Muscle of arm (tissue), 12 donors: ENCODE measurements around the gene SV2C. TPM values are rescaled to one million over a fixed set of nuclear protein-coding genes. Genes with fewer than 3 reads are reported as not detected.
"Not testable (repeated sequence)": the region's sequence is repeated elsewhere in the genome, so short reads cannot be mapped to it uniquely, and the experiment has no call there.

Experiments
- DNase-seq: peaks from one replicate; pipeline ENCODE4 v3.0.0-alpha.2; 2013
- polyA plus RNA-seq, 12 donors: library from polyadenylated mRNA; unstranded; fragments of 120-200 nt; gene quantifications; one replicate each; pipeline ENCODE4 v1.2.1, GENCODE V29; 2013; ENCODE audit not compliant: insufficient read length in 12 of 12

The SV2C gene
- polyA plus RNA-seq, 12 donors, result 0.03 to 0.45 (median 0.17) TPM; not detected in 6

DNA sequence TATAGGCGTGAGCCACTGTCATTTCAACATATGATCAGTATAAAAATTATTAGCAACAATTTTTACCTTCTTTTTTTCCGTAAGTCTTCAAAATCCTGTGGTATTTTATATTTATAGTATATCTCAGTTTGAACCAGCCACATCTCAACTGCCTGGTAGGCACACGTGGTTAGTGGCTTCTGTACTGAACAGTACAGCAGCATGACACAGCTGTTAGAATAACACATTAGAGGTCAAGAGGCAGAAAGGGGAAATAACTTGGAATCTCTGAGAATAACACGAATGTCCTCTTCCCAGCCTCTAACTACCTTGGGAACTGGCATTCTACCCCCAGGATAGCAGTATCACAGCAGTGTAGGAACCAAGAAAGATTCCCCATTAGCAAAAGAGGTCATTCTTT, 211.4 kb downstream of the SV2C start:
- no peak for DNase-seq

DNA sequence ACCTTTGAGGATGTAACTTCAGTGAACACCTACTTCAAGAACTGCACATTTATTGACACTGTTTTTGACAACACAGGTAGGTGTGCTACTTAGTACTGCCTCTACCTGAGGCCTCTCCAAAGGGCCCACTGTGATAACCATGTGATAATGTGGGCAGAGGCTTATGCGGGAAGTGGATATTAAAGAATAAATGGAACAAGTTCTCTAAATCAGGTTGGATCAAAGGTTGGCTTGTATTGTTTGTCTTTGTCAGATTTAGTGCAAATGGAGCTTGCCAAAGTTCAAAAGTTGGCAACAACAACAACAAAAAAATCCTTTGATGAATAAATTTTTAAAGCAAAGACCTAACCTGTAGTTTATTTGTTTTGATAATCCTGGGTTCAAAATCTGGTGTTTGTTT, 215.7 kb downstream of the SV2C start:
- DNase-seq, result no peak

DNA sequence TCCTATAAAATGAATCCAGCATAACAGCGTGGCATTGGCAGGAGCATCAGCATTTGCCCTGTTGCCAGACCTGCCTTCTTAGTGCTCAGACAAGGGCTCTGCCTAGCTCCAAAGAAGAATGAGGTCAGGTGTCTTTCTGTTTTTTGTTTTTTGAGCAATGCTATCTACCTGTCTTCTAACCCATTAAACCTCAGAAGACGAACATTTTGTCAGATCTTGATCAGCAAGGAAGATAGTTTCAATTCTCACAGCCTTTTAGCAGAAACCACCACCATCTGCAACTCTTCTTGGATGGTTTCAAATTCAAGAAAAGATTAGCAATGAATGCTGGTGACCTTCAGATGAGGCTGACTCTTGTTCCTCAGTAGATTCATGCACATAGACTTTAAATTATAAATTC, 216.4 kb downstream of the SV2C start:
- DNase-seq, result no peak

DNA sequence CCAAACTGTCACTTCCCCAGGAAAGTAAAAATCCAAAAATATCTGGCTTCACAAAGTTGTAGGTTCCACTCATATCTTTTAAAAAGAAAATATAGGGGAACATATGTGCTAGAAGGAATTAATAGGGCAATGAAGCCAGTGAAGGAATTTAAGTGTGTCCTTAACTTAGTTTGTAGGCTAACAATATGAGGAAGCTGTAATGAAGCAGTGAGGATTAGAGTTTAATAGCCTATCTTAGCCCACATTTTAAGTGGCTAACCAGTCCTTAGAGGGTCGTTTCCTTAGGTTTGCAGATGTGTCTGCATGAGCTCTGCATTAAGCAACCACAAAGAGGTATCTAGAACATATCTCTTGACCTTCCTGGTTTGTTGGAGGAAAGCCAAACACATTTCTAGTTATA, 218.7 kb downstream of the SV2C start:
- DNase-seq, result not testable (repeated sequence)

DNA sequence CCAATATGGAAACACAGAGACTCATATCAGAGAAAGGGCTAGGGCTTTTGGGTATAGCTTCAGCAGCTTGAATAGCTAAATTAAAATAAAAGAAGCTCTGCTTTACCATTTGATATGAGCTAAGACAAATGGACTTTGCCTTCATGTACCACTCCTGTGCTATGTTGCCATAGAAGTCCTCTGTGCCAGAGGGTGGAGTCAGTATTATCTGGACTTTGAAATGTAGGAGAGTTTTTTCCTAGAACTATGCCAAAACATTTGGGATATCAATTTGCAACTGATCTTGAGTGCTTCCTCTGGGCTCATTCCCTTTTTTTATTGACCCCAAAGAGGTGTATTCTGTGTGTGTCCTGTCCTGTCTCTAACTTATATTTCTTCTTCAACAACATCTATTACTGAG, 219.5 kb downstream of the SV2C start:
- DNase-seq, result not testable (repeated sequence)

DNA sequence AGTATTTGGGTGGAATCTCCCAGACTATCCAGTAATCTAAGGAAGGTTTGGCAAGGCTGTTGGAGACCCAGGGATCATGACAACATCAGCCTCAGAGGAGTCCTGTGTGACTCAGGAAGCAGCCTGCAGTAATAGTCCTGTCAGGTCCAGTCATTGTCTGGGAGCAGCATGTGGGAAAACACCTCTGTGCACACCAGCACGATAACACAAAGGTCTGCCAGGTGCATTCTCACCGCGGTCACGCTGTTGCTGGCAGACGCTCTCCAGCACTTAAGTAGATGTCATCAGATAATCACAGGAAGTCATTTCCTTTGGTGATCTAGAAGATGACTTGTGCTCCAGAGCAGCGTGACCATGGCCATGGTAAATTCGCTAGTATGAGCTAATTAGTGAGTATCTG, 220.7 kb downstream of the SV2C start:
- DNase-seq, result no peak

DNA sequence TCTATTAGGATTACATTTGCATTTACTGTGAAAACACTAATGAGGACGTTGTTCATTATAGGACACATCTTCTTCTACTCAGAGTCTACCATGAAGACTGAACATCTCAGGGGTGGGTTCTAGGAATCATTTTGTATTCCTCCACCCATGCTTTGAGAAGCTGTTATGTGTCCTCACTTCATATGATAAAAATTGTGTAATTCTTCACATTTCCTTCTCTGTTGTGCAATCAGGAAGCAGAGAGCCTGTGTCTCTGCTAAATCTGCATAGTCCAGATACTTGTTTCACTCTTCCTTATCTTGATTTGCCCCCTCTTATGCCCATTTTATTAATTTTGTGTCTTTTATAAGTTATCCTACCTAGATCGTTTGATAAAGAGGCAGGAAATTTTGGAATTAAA, 222.1 kb downstream of the SV2C start:
- no peak for DNase-seq

DNA sequence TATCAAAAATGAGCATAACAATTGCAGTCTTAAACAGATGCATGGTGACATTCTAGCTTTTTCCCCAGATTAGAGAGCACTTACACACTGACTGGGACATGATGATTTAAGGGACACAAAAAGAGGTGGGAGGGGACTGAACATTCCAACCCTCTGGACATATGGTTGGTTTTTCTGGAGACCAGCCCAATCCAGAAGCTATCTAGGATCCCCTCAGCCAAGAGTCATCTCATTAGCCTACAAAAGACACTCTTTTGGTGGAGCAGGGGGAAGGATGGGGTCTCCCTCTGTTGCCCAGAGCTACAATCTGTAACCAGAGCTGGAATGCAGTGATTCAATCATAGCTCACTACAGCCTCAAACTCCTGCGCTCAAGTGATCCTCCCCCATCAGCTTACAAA, 222.6 kb downstream of the SV2C start:
- no peak for DNase-seq

DNA sequence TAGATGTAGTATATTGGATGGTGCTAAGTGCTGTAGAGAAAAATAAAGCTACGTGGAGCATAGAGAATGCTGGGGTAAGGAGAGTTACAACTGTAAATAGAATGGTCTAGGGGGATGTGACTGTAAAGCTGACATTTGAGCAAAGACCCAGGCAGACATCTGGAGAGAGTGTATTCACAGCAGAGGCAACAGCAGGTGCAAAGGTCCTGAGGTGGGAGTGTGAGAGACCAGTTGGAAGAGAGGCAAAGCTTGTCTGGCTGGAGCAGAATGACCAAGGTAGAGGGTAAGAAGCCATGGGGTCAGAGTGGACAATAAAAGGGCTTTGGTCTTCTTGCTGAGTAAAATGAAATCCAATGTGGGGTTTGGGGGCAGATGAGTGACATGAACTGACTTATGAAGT, 227.0 kb downstream of the SV2C start:
- no peak for DNase-seq

DNA sequence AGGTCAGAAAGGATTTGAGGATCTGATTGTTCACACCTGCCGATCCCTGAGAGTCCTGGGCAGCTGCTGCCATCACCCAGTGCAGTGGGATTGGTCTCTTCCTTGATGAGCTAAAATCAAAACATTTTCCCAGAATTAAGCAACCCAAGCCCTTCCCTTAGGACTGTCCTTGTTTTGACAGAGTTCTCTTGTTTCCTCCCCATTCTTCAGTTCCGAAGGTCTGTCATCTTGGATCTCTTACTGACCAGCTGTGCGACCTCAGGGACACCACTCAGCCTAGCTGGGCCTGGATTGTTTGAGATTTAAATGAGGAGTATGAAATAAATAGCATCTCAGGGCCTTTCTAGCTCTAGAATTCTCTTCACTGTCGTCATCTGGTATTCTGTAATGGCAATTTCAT, 229.6 kb downstream of the SV2C start:
- DNase-seq, result no peak

DNA sequence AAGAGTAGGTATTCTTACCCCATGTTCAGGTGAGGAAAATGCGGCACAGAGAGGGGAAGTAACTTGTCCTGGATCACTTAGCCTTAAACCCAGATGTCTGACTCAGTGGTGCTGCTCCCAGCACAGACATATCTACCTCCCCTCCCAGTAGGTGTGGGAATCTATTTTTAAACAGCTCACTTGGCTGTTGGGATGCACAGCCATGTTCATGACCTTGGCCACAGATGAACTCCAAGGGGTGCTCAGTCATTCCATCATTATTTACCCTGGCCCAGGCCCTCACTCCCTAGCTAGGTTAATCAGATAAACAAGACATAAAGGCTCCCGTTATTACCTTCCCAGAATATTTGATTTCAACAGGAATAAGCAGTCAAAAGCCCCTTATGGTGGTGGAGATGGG, 231.5 kb downstream of the SV2C start:
- DNase-seq, result no peak

DNA sequence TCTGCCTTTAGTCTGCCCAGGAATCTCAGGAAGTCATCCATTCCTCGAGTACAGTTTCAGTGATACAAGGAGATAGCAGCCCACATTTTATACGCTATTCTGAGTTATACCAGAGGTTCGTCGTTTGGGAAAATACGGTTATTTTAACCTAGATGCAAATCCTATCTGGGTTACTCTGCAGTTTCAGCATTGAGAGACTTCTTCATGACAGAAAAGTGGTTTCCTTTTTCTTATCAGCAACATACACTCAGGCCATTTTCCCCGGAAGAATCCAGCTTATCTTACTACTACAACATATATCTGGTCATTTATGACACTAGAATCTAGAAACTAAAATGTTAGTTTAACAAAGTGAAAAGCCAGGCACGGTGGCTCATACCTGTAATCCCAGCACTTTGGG, 236.5 kb downstream of the SV2C start:
- DNase-seq, result no peak

DNA sequence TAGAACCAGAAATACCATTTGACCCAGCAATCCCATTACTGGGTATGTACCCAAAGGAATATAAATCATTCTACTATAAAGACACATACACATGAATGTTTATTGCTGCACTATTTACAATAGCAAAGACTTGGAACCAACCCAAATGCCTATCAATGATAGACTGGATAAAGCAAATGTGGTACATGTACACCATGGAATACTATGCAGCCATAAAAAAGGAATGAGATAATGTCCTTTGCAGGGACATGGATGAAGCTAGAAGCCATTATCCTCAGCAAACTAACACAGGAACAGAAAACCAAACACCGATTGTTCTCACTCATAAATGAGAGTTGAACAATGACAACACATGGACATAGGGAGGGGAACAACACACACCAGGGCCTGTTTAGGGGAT, 240.3 kb downstream of the SV2C start:
- not testable (repeated sequence) for DNase-seq

DNA sequence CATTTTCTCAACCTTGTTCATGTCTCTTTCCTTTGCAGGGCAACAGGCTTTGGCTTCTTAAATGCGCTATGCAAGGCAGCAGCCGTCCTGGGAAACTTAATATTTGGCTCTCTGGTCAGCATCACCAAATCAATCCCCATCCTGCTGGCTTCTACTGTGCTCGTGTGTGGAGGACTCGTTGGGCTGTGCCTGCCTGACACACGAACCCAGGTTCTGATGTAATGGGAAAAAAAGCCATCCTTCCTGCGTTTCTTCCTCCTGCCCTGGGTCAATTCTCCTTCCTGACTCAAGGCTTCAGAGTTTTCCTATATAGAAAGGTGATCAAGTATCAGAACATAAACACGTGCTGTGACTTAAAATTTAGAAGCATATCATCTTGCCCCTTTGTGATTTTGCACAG, 242.1 kb downstream of the SV2C start:
- no peak for DNase-seq

DNA sequence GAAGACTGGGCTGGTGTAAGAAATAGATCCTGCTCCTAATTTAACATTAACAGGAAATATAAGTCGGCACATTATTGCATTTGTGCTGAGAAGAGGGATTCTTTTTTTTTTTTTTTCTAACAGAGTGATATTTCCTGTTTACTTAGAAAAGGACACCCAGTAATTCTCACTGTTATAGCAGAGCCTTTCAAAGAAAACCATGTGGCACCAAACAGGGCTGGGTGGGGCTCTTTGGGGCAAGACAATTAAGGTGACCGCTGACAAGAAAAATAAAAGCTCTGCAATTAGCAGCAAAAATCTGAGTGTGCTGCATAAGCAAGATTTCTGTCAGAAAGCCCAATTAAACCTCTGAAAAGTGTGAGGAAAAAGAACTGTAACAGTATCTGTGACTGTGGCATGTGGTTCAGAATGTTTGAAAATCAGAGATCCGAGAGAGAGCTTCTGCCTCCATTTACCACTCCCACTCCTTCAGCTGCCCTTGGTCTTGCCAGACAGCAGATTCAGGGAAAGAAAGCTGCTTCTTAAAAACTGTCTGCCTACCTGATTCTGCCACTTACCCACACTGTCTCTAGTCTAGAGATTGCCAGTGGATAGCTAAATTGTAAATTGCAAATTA, 242.8 kb downstream of the SV2C start:
- DNase-seq, result no peak

DNA sequence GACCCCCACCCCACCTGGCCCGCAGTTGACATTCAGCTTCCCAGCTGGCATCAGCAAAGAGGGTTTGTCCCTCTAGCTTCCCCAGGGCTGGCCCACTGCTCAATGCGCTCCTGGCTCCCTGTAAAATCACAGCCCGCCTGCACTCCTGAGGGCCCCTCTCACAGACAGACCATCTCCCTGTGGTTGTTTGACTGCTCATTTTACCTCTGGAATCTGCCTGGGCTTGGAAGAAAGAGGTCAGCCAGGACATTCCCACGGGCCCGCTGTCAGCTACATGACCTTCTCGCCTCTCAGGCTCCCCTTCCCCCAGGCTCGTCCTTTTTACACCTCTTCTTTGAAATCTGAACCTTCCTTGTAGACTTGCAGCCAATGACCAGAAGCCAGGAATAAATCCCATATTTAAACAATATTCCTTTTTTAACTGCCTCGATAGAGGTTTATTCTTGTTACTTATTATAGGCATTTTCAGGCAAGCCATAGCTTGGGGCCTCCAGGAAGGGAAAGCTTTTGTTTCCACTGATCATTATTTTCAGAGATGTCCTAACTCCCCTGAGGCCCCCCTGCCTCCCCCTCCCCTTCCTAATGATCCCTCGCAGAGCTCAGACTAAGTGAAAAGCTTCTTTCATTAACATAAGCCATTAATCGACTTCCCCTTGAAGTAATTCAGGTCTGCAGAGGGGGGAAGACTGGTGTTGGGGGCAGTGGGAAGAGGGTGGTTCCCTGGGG, 243.6 kb downstream of the SV2C start:
- DNase-seq, result peak; percentile 34

DNA sequence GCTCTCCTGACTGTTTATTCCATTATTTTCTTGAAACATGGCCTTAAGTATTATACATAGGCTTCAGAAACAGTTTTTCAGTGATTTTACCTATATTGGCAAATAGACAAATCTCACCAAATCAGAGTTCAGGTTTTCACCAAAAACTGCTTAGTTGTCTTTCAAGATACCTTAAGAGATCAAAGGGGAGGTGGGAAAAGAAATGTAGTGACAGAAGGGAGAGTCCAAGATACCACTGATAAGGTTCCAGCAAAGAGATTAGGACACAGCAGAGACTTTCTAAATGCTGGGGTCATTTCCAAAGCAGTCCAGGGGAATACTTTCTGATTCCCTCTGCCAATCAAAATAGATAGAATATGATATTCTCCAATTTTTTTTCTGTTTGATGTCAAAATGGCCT, 246.2 kb downstream of the SV2C start:
- no peak for DNase-seq

DNA sequence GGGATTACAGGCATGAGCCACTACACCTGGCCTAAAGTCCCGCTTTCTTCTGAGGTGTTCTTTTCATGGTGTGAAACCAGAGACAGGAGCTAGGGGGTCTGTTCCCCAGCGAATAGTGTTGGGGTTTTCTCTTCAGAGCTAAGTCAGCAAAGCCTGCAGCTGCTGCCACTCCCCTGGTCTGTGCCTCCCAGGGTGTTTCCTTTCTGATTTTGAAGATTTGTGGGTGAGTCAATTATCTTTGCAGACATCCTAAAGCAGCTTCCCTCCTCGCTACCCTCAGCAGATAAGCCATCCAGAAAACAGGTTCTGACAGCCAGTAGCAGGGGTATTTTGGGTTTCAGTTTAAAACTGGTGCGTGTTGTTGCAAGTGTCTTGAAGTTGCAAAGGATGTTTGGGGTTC, 247.9 kb downstream of the SV2C start:
- DNase-seq, result no peak

DNA sequence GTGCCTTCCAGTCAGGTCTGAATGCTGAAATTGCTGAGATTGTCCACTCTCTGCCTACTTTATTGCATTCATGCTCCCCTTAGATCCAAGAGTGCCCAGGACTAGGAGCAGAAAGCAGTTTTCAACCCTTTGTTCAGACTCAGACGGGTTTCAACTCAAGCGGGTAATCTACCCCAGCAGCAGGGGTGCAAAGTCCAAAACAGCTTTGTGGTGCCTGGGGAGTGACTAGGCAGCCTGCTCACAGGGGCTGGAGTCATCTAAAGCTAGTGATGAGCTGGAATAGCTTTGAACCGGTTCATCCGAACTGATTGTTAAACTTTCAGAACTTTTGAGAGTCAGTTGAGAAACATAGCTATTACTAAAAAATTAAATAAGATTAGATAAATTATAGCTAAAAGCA, 248.9 kb downstream of the SV2C start:
- no peak for DNase-seq

DNA sequence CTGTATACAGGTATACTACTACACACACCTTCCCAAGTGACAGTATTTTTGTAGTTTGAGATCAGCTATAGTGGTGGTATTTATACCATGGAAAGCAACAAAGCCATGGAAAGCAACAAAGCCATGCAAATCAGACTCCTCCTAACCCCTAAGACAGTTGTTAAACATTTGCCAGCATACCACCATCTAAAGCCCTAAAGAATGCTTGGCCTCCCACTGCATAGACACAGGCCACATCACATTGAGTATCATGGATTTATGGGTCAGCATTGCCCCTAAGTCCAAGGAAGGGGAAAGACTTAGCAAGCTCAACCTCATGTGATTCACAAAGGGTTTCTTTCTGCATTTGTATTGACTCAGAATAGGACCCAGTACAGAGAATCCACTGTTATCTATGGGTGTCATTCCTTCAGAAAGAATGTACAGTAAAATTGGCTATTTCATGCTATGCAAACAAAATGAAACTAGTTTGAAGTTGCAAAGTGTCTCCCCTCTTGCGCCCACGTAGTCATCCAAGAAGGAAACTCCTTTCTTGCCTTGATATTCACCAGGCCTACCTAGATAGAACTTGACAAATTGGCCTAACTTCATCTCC, 249.5 kb downstream of the SV2C start:
- DNase-seq, result no peak

DNA sequence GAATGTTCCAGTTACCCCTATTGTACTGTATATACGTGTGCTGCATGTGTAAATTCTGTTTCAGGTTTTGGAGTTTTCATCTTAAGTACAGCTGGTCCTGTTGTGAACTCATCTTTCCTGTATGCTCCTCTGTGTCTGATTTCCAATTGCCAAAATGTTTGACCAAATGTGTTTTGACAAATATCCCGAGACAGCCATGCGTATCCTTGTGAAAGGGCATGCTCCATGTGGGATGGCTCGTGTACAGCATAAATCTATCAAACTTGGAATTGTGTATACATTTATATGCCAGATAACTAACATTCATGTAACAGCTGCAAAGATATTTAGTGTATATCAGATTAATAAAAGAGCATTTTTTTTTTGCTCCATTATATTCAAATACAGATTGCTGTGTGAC, 250.4 kb downstream of the SV2C start:
- no peak for DNase-seq

DNA sequence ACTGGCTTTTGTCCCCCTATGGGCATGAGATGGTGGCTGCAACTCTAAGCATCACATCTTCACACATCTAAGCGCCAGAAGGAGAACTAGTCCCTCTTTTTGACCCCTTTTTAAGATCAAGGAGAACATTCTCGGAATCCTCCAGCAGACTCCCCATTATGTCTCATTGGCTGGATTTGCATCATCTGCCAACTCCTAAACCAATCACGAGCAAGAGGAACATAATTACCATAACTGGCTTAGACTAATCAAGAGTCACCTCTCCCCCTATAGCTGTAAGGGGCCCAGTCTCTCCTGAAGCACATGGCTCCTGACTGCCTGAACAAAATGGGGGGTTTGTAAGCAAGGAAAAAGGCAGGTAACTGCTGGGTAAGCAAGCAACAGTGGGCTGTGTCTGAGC, 251.4 kb downstream of the SV2C start:
- no peak for DNase-seq

DNA sequence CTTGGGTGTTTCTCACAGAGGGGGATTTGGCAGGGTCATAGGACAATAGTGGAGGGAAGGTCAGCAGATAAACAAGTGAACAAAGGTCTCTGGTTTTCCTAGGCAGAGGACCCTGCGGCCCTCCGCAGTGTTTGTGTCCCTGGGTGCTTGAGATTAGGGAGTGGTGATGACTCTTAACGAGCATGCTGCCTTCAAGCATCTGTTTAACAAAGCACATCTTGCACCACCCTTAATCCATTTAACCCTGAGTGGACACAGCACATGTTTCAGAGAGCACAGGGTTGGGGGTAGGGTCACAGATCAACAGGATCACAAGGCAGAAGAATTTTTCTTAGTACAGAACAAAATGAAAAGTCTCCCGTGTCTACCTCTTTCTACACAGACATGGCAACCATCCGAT, 252.3 kb downstream of the SV2C start:
- DNase-seq, result not testable (repeated sequence)
